Mucosa of descending colon (tissue), 3 donors: ENCODE results near the gene SYT8. TPM values are rescaled to one million over a fixed set of nuclear protein-coding genes. Genes with fewer than 3 reads are reported as not detected.
"Not testable (repeated sequence)": the region's sequence is repeated elsewhere in the genome, so short reads cannot be mapped to it uniquely, and the experiment has no call there.

Experiments
- ATAC-seq: fragments of 200-7000 bp; cut with Tn5 transposase; one replicate; pipeline ENCODE4 v1.9.1; 2020; ENCODE audit warnings: mild to moderate bottlenecking, moderate library complexity
- DNase-seq, 3 donors: peaks; one replicate each; pipeline ENCODE4 v3.0.0-alpha.2; 2020
- H3K36me3 ChIP-seq: fragments of 200-600 bp; one replicate; pipeline ENCODE4 v1.8.0; 2021; ENCODE audit warnings: low read depth, mild to moderate bottlenecking
- H3K4me1 ChIP-seq: fragments of 200-600 bp; one replicate; pipeline ENCODE4 v1.8.0; 2021; ENCODE audit warnings: low read depth, mild to moderate bottlenecking
- H3K4me3 ChIP-seq: fragments of 200-600 bp; one replicate; pipeline ENCODE4 v1.8.0; 2021; ENCODE audit warnings: mild to moderate bottlenecking
- H3K9me3 ChIP-seq: fragments of 200-600 bp; one replicate; pipeline ENCODE4 v1.8.0; 2021; ENCODE audit warnings: mild to moderate bottlenecking
- intact Hi-C, 2 donors: fragments of 100-400 bp; cut with DNase I in 1 of 2; cut with micrococcal nuclease in 1 of 2; formaldehyde crosslinking; loops; one replicate each; pipeline versions ENCODE4 v1.11.0 to v1.11.1; 2022; cut with DNase I, micrococcal nuclease
- total RNA-seq, 3 donors: library from RNA; stranded (reverse); fragmentation: NEBNext Ultra II Directional in 2 of 3; extraction: Animal tissue kit (Norgen Biotek cat#: 25700) in 2 of 3; gene quantifications; one replicate each; pipeline versions ENCODE4 v1.2.1 to v1.2.4, GENCODE V29; 2021 to 2023
- TF ChIP-seq, protein P1 (sequence below): fragments of 200-600 bp; IDR thresholded peaks from one replicate; pipeline ENCODE4 v1.8.0; 2022; ENCODE audit warnings: antibody characterized with exemption, mild to moderate bottlenecking
- donor health status: DM: no; HTN: no; CAD: no; lungs with moderate emphysema.
- donor health status: DM: no; HTN: no; CAD: no.
- donor health status: DM: no; HTN: yes; CAD: no.

Gene SYT8
- total RNA-seq, 3 donors from 2014 or later, result 0.98 to 2.4 (median 2.1) TPM

DNA sequence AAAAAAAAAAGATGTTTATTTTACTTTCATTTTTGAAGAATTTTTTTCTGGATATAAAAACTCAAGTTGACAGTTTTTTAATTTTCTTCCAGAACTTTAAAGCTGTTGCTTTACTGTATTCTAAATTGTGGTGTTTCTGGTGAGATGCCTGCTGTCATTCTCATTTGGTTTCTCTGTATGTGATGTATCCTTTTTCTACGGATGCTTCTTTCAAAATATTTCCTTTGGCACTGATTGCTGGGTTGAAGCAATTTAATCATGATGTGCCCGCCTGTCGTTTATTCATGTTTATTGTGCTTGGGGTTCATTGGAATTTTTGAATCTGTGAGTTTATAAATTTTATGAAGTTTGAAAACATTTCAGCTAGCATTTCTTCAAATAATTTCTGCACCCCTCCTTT is 41.7 kb upstream of the SYT8 start:
- Histone ChIP-seq H3K4me3 (no peak overlapping the region), H3K9me3 (no peaks in the 10 kb centered on the region), H3K36me3 (no peaks in the 10 kb centered on the region), H3K4me1 (no peaks in the 10 kb centered on the region)
- DNase-seq, result no peak
- ATAC-seq, result no peak
- TF ChIP-seq, protein P1, sequence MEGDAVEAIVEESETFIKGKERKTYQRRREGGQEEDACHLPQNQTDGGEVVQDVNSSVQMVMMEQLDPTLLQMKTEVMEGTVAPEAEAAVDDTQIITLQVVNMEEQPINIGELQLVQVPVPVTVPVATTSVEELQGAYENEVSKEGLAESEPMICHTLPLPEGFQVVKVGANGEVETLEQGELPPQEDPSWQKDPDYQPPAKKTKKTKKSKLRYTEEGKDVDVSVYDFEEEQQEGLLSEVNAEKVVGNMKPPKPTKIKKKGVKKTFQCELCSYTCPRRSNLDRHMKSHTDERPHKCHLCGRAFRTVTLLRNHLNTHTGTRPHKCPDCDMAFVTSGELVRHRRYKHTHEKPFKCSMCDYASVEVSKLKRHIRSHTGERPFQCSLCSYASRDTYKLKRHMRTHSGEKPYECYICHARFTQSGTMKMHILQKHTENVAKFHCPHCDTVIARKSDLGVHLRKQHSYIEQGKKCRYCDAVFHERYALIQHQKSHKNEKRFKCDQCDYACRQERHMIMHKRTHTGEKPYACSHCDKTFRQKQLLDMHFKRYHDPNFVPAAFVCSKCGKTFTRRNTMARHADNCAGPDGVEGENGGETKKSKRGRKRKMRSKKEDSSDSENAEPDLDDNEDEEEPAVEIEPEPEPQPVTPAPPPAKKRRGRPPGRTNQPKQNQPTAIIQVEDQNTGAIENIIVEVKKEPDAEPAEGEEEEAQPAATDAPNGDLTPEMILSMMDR, result no peak
- intact Hi-C loops, result no loop called here

DNA sequence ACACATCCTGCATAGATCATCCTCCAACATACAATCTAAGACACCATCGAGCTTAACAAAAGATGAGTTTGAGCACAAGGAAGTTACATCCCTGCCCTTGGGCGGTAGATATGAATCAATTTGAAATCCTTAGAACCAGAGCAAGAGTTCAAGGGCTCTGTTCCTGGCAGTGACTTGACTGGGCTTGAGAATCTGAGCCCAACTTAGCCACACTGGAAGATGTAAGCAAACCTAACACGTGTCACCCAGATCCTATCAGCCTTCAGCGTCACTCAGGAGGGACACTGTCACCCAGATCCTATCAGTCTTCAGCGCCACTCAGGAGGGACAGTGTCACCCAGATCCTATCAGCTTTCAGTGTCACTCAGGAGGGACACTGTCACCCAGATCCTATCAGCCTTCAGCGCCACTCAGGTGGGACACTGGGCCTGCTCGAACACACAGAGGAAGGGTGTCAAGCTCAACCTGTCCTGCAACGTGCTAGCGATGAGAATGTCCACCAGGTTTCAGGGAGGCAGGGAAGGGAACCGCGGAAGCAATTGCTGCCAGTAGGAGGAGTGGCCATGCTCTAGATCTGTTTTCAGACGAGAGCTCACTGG is 38.3 kb upstream of the SYT8 start:
- H3K36me3 ChIP-seq, result no peaks in the 10 kb centered on the region
- H3K4me3 ChIP-seq, result no peak overlapping the region
- DNase-seq (no peak), ATAC-seq (no peak)
- intact Hi-C loops, result no loop called here
- TF ChIP-seq, protein P1, result no peak
- H3K9me3 ChIP-seq, result no peaks in the 10 kb centered on the region
- H3K4me1 ChIP-seq, result no peaks in the 10 kb centered on the region

- H3K9me3 ChIP-seq, result no peaks in the 10 kb centered on the region
- no peaks in the 10 kb centered on the region for H3K4me1 ChIP-seq
- intact Hi-C loops, result no loop called here
- no peak for DNase-seq
- ATAC-seq, result no peak
- no peak overlapping the region for H3K4me3 ChIP-seq
- TF ChIP-seq, protein P1, result no peak
- H3K36me3 ChIP-seq, result no peaks in the 10 kb centered on the region
These were observed 37.2 kb upstream of the SYT8 start for GRCh38 chr11:1797391-1798125.

GRCh38 chr11:1803246-1803645 is 31.5 kb upstream of the SYT8 start:
- DNase-seq (no peak), ATAC-seq (no peak)
- intact Hi-C loops, result no loop called here
- Histone ChIP-seq H3K4me1 (peaks cover 3% of the 10 kb centered on the region), H3K36me3 (no peaks in the 10 kb centered on the region), H3K9me3 (no peaks in the 10 kb centered on the region), H3K4me3 (no peak overlapping the region)
- TF ChIP-seq, protein P1, result no peak

DNA sequence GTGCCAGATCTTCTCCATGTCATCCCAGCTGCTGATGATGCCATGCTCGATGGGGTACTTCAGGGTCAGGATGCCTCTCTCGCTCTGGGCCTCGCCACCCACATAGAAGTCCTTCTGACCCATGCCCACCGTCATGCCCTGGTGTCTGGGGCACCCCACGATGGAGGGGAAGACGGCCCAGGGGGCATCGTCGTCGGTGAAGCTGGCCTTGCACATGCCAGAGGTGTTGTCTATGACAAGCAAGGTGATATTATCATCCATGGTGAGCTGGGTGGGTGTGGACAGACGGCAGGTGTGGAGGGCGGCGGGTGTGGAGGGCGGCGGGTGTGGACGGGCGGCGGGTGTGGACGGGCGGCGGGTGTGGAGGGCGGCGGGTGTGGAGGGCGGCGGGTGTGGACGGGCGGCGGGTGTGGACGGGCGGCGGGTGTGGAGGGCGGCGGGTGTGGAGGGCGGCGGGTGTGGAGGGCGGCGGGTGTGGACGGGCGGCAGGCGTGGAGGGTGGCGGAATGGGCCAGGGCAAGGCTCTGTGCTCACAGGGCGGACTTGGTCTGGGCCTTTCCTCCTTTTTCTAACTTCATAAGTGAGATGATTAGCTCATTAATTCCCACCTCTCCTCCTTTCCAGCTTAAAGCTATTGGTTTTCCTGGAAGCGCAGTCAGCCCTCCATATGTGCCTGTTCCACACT is 30.8 kb upstream of the SYT8 start:
- H3K36me3 ChIP-seq, H3K9me3 ChIP-seq, H3K4me3 ChIP-seq, intact Hi-C loops, H3K4me1 ChIP-seq, DNase-seq: not testable (repeated sequence)
- peak; percentile 24 for ATAC-seq

DNA sequence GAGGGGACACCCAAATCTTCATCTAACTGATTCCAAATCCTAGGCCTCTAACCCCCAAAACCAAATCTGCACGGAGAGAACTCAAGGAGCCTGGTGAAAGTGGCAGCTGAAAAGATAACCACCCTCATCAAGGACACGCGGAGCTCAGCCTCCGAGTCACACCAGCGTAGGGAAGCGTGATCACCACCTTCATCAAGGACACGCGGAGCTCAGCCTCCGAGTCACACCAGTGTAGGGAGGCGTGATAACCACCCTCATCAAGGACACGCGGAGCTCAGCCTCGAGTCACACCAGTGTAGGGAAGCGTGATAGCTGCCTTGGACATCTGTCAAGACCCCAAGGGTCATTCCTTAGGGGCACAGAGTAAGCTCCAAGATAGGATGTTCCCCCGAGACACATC is 29.3 kb upstream of the SYT8 start:
- no peak overlapping the region for H3K4me3 ChIP-seq
- ATAC-seq (no peak), DNase-seq (no peak)
- no peaks in the 10 kb centered on the region for H3K9me3 ChIP-seq
- H3K4me1 ChIP-seq, result peaks cover 3% of the 10 kb centered on the region
- intact Hi-C loops, result no loop called here
- TF ChIP-seq, protein P1, result no peak
- no peaks in the 10 kb centered on the region for H3K36me3 ChIP-seq
